OCI-LY7 (cell line): ENCODE results near the gene ELMO2.

Experiments
- EZH2phosphoT487 ChIP-seq: fragments of 200-600 bp; sonication (generic); IDR thresholded peaks from 2 replicates; pipeline ENCODE4 v1.6.1; 2018; ENCODE audit warnings: low read depth, borderline replicate concordance, mild to moderate bottlenecking, mixed run types, antibody characterized with exemption, low read length, moderate library complexity, mixed read lengths
- TF ChIP-seq, protein P1 (sequence below): fragments of 200-600 bp; sonication (generic); conservative IDR thresholded peaks from 2 replicates; pipeline ENCODE4 v1.5.1; 2014; ENCODE audit warnings: mild to moderate bottlenecking, antibody characterized with exemption, low read length, moderate library complexity, mixed read lengths

GRCh38 chr20:46354207-46354555 is 52.2 kb downstream of the ELMO2 start:
- TF ChIP-seq, protein P1, sequence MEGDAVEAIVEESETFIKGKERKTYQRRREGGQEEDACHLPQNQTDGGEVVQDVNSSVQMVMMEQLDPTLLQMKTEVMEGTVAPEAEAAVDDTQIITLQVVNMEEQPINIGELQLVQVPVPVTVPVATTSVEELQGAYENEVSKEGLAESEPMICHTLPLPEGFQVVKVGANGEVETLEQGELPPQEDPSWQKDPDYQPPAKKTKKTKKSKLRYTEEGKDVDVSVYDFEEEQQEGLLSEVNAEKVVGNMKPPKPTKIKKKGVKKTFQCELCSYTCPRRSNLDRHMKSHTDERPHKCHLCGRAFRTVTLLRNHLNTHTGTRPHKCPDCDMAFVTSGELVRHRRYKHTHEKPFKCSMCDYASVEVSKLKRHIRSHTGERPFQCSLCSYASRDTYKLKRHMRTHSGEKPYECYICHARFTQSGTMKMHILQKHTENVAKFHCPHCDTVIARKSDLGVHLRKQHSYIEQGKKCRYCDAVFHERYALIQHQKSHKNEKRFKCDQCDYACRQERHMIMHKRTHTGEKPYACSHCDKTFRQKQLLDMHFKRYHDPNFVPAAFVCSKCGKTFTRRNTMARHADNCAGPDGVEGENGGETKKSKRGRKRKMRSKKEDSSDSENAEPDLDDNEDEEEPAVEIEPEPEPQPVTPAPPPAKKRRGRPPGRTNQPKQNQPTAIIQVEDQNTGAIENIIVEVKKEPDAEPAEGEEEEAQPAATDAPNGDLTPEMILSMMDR, result no peak
- no peak for TF ChIP-seq EZH2phosphoT487
